K562 (cell line): Measurements from ENCODE around the gene NARF. TPM values are rescaled to one million over a fixed set of nuclear protein-coding genes. Genes with fewer than 3 reads are reported as not detected.

Experiments used
- ADNP ChIP-seq: fragments of 200-800 bp; sonication (Bioruptor generic); IDR thresholded peaks from 2 replicates; pipeline ENCODE4 v1.6.1; 2016; ENCODE audit warnings: missing genetic modification characterization, missing compliant biosample characterization
- ATF7 ChIP-seq: fragments of 450-650 bp; IDR thresholded peaks from 2 replicates; pipeline ENCODE4 v1.7.1; 2014; ENCODE audit warnings: mild to moderate bottlenecking, moderate library complexity
- CREM ChIP-seq: IDR thresholded peaks from 2 replicates; pipeline ENCODE4 v1.6.1; 2014; ENCODE audit warnings: antibody characterized with exemption, low read depth
- DACH1 ChIP-seq: fragments of 450-650 bp; IDR thresholded peaks from 2 replicates; pipeline ENCODE4 v1.6.1; 2018; ENCODE audit not compliant: partially characterized antibody
- GABPB2 ChIP-seq: fragments of 250-450 bp; sonication (Bioruptor Pico); conservative IDR thresholded peaks from 2 replicates; pipeline ENCODE4 v1.5.1; 2021; ENCODE audit warnings: mild to moderate bottlenecking
- MYBL2 ChIP-seq, 2 experiments: fragments of 450-650 bp in 1 of 2; sonication (generic) in 1 of 2; formaldehyde crosslinking in 1 of 2; IDR thresholded peaks; 2 replicates each; pipeline versions ENCODE4 v1.6.1 to v1.8.1; 2017 to 2022; ENCODE audit warnings: borderline replicate concordance in 1 of 2, inconsistent platforms in 1 of 2, low read depth in 1 of 2, mild to moderate bottlenecking in 1 of 2, missing genetic modification reagents in 1 of 2, moderate library complexity in 1 of 2
- PHF20 ChIP-seq: fragments of 450-650 bp; IDR thresholded peaks from 2 replicates; pipeline ENCODE4 v1.6.1; 2018; ENCODE audit not compliant: partially characterized antibody
- RNF219 ChIP-seq: fragments of 250-450 bp; sonication (Bioruptor Pico); IDR thresholded peaks from 2 replicates; pipeline ENCODE4 v1.5.0; 2022; ENCODE audit warnings: mild to moderate bottlenecking
- SMARCA4 ChIP-seq: fragments of 450-650 bp; IDR thresholded peaks from 2 replicates; pipeline ENCODE4 v1.6.1; 2016
- TEAD1 ChIP-seq, 2 experiments: fragments of 450-650 bp in 1 of 2; sonication (generic) in 1 of 2; formaldehyde crosslinking; IDR thresholded peaks; 2 replicates each; pipeline versions ENCODE4 v1.4.0 to v1.8.0; 2020 to 2022; ENCODE audit warnings: mild to moderate bottlenecking in 2 of 2, missing genetic modification reagents in 1 of 2
- U2AF1 ChIP-seq: fragments of 200-400 bp; formaldehyde crosslinking; optimal IDR thresholded peaks from 2 replicates; pipeline ENCODE3; 2017; ENCODE audit warnings: mild to moderate bottlenecking, low read depth, low read length, moderate library complexity
- ZBTB17 ChIP-seq: fragments of 450-650 bp; formaldehyde crosslinking; IDR thresholded peaks from 2 replicates; pipeline ENCODE4 v1.4.0; 2020; ENCODE audit warnings: mild to moderate bottlenecking
- polyA plus RNA-seq, 8 experiments: library from polyadenylated mRNA; depleted of rRNA in 4 of 8; stranded (reverse) in 5 of 8; unstranded in 3 of 8; fragments of >200 nt; fragmentation: Nextera tagmentation in 2 of 8; fragmentation: Illumina TruSeq in 1 of 8; extraction: Ambion mirVana in 2 of 8; extraction: Trizol in 1 of 8; gene quantifications; 2 replicates each; pipeline versions ENCODE4 v1.2.1 to v1.2.3, GENCODE V29; 2011 to 2014; ENCODE audit warnings: inconsistent platforms in 1 of 8, missing spikeins in 1 of 8
- total RNA-seq, 7 experiments: library from RNA; depleted of rRNA in 6 of 7; stranded (reverse); fragments of >200 nt in 6 of 7; fragmentation: Illumina TruSeq in 2 of 7; extraction: Trizol in 2 of 7; gene quantifications; 2 replicates each; pipeline versions ENCODE4 v1.2.1 to v1.2.3, GENCODE V29; 2011 to 2021; ENCODE audit warnings: low replicate concordance in 1 of 7
- TF ChIP-seq, protein P1 (sequence below), 2 experiments: IDR thresholded peaks; 2 replicates each; pipeline ENCODE4 v1.6.1; 2011; ENCODE audit warnings: borderline replicate concordance in 1 of 2, control low read depth in 1 of 2, low read depth in 1 of 2, low read length in 1 of 2, mild to moderate bottlenecking in 1 of 2, mixed read lengths in 1 of 2, moderate library complexity in 1 of 2; ENCODE audit not compliant: insufficient read depth in 1 of 2, insufficient read length in 1 of 2, poor library complexity in 1 of 2, severe bottlenecking in 1 of 2; ENCODE audit errors: extremely low read depth in 1 of 2
- TF ChIP-seq, protein P2 (sequence below): fragments of 250-450 bp; sonication (Bioruptor Pico); IDR thresholded peaks from 2 replicates; pipeline ENCODE4 v1.4.0; 2020; ENCODE audit warnings: borderline replicate concordance
- TF ChIP-seq, protein P3 (sequence below): sonication (generic); formaldehyde crosslinking; IDR thresholded peaks from 2 replicates; pipeline ENCODE4 v1.8.0; 2023; ENCODE audit warnings: mild to moderate bottlenecking, missing genetic modification reagents
- TF ChIP-seq, protein P4 (sequence below): IDR thresholded peaks from 2 replicates; pipeline ENCODE4 v1.6.1; 2011; ENCODE audit not compliant: insufficient read length; ENCODE audit errors: extremely low read depth

The NARF gene
- total and polyA plus RNA-seq, 9 of the 15 experiments (the other 6 are each of a cell fraction or from before 2014, with no cell fraction given): 60.4 to 423 (median 132) TPM

GRCh38 chr17:82457073-82457928 is 1.2 kb upstream of the NARF start (continued):
- TF ChIP-seq ADNP: 0 out of 2 replicates have a peak, but pooled peaks have one; percentile 8
- no peak for TF ChIP-seq RNF219 (CRISPR knock-in tag)
- TF ChIP-seq, protein P1, sequence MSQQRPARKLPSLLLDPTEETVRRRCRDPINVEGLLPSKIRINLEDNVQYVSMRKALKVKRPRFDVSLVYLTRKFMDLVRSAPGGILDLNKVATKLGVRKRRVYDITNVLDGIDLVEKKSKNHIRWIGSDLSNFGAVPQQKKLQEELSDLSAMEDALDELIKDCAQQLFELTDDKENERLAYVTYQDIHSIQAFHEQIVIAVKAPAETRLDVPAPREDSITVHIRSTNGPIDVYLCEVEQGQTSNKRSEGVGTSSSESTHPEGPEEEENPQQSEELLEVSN (IDR thresholded peaks at IDR 0.05; ENCODE audit: borderline replicate concordance in 1 of 2, extremely low read depth in 1 of 2, insufficient read depth in 1 of 2, insufficient read length in 1 of 2, low read depth in 1 of 2, low read length in 1 of 2, poor library complexity in 1 of 2, severe bottlenecking in 1 of 2): no peak
- TF ChIP-seq MYBL2 (IDR thresholded peaks at IDR 0.05; ENCODE audit: low read depth): no peak; the same call in 1 of the 2 replicates
- no peak for TF ChIP-seq MYBL2 (CRISPR knock-in tag; IDR thresholded peaks at IDR 0.05; ENCODE audit: borderline replicate concordance)
- peak; percentile 13 for TF ChIP-seq DACH1
- no peak for TF ChIP-seq GABPB2
- TF ChIP-seq, protein P2, sequence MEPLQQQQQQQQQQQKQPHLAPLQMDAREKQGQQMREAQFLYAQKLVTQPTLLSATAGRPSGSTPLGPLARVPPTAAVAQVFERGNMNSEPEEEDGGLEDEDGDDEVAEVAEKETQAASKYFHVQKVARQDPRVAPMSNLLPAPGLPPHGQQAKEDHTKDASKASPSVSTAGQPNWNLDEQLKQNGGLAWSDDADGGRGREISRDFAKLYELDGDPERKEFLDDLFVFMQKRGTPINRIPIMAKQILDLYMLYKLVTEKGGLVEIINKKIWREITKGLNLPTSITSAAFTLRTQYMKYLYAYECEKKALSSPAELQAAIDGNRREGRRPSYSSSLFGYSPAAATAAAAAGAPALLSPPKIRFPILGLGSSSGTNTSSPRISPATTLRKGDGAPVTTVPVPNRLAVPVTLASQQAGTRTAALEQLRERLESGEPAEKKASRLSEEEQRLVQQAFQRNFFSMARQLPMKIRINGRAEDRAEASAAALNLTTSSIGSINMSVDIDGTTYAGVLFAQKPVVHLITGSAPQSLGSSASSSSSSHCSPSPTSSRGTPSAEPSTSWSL (CRISPR knock-in tag): no peak
- TF ChIP-seq SMARCA4: peak; percentile 69
- TF ChIP-seq PHF20: no peak
- TF ChIP-seq, protein P3, sequence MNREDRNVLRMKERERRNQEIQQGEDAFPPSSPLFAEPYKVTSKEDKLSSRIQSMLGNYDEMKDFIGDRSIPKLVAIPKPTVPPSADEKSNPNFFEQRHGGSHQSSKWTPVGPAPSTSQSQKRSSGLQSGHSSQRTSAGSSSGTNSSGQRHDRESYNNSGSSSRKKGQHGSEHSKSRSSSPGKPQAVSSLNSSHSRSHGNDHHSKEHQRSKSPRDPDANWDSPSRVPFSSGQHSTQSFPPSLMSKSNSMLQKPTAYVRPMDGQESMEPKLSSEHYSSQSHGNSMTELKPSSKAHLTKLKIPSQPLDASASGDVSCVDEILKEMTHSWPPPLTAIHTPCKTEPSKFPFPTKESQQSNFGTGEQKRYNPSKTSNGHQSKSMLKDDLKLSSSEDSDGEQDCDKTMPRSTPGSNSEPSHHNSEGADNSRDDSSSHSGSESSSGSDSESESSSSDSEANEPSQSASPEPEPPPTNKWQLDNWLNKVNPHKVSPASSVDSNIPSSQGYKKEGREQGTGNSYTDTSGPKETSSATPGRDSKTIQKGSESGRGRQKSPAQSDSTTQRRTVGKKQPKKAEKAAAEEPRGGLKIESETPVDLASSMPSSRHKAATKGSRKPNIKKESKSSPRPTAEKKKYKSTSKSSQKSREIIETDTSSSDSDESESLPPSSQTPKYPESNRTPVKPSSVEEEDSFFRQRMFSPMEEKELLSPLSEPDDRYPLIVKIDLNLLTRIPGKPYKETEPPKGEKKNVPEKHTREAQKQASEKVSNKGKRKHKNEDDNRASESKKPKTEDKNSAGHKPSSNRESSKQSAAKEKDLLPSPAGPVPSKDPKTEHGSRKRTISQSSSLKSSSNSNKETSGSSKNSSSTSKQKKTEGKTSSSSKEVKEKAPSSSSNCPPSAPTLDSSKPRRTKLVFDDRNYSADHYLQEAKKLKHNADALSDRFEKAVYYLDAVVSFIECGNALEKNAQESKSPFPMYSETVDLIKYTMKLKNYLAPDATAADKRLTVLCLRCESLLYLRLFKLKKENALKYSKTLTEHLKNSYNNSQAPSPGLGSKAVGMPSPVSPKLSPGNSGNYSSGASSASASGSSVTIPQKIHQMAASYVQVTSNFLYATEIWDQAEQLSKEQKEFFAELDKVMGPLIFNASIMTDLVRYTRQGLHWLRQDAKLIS (CRISPR knock-in tag): peak; percentile 57; the same call in 1 of the 2 replicates
- TF ChIP-seq U2AF1: no peak
- TF ChIP-seq CREM: no peak
- 0 out of 2 replicates have a peak, but pooled peaks have one; percentile 18 for TF ChIP-seq ATF7
- TF ChIP-seq ZBTB17 (CRISPR knock-in tag): 0 out of 2 replicates have a peak, but pooled peaks have one; percentile 30
- TF ChIP-seq, protein P4, sequence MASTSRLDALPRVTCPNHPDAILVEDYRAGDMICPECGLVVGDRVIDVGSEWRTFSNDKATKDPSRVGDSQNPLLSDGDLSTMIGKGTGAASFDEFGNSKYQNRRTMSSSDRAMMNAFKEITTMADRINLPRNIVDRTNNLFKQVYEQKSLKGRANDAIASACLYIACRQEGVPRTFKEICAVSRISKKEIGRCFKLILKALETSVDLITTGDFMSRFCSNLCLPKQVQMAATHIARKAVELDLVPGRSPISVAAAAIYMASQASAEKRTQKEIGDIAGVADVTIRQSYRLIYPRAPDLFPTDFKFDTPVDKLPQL: no peak
- TF ChIP-seq TEAD1 (CRISPR knock-in tag; IDR thresholded peaks at IDR 0.05): peak in 1 of 2 experiments; percentile 66; a peak in 1 of 4 replicates
